Coronary artery (tissue), 2 donors: Measurements from ENCODE around the gene BICDL1.

Experiments used
- DNase-seq: peaks from one replicate; pipeline ENCODE4 v3.0.0-alpha.2; 2017; ENCODE audit warnings: low spot score
- H3K27ac ChIP-seq, 2 donors: fragments of 200-600 bp; sonication (generic); one replicate each; pipeline ENCODE4 v1.5.1; 2016 to 2019
- H3K4me3 ChIP-seq: fragments of 200-600 bp; sonication (generic); 2 replicates; pipeline ENCODE4 v1.5.1; 2016; ENCODE audit warnings: mild to moderate bottlenecking, moderate library complexity
- TF ChIP-seq, protein P1 (sequence below): fragments of 200-600 bp; sonication (generic); IDR thresholded peaks from one replicate; pipeline ENCODE4 v1.5.1; 2019; ENCODE audit warnings: antibody characterized with exemption

The BICDL1 gene

DNA sequence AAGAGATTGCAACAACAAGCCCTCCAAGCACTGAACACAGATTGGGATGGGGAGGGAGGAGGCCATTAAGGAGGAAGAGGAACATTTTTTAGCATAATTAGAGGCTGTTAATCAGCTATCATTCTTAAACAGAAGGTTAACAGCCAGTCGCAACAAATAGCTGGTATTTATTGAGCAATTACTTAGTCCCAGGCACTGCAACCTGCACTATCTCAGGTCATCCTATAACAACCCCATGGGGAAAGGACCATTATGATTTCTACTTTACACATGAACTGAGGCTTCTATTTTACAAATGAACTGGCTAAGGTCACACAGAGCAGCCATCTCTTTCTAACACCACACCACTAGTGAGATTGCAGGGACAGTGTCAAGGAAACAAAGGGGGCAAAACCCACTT, 117.1 kb downstream of the BICDL1 start:
- Histone ChIP-seq H3K4me3 (no peak overlapping the region), H3K27ac (no peak overlapping the region)
- no peak for DNase-seq
- TF ChIP-seq, protein P1, sequence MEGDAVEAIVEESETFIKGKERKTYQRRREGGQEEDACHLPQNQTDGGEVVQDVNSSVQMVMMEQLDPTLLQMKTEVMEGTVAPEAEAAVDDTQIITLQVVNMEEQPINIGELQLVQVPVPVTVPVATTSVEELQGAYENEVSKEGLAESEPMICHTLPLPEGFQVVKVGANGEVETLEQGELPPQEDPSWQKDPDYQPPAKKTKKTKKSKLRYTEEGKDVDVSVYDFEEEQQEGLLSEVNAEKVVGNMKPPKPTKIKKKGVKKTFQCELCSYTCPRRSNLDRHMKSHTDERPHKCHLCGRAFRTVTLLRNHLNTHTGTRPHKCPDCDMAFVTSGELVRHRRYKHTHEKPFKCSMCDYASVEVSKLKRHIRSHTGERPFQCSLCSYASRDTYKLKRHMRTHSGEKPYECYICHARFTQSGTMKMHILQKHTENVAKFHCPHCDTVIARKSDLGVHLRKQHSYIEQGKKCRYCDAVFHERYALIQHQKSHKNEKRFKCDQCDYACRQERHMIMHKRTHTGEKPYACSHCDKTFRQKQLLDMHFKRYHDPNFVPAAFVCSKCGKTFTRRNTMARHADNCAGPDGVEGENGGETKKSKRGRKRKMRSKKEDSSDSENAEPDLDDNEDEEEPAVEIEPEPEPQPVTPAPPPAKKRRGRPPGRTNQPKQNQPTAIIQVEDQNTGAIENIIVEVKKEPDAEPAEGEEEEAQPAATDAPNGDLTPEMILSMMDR, result no peak

DNA sequence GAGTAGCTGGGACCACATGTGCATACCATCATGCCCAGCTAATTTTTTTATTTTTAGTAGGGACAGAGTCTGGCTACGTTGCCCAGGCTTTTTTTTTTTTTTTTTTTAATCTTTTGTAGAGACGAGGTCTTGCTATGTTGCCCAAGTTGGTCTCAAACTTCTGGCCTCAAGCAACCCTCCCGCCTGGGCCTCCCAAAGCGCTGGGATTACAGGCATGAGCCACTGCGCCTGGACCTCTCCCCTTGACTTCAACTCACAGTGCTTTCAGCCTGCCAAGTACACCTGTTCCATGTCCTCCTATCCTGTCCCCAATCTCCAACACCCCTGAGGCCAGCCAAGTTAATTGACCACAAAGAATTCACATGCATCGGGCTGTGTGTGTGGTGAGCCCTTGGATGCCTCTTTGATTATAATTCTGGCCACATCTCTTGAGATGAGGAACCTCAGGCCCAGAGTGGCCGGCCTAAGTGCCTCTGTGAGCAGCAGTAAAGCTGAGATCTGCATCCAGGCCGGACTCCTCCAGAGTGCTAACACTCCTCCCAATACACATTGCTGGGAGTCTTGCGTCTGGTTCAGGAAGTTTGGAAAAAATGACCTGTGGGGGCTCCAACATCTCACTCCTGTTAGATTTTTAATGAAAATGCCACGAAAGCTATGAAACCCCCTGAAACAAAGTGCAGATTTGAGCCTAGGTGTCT, 120.7 kb downstream of the BICDL1 start:
- TF ChIP-seq, protein P1, result no peak
- DNase-seq, result no peak
- no peak overlapping the region for H3K4me3 ChIP-seq
- no peak overlapping the region for H3K27ac ChIP-seq

DNA sequence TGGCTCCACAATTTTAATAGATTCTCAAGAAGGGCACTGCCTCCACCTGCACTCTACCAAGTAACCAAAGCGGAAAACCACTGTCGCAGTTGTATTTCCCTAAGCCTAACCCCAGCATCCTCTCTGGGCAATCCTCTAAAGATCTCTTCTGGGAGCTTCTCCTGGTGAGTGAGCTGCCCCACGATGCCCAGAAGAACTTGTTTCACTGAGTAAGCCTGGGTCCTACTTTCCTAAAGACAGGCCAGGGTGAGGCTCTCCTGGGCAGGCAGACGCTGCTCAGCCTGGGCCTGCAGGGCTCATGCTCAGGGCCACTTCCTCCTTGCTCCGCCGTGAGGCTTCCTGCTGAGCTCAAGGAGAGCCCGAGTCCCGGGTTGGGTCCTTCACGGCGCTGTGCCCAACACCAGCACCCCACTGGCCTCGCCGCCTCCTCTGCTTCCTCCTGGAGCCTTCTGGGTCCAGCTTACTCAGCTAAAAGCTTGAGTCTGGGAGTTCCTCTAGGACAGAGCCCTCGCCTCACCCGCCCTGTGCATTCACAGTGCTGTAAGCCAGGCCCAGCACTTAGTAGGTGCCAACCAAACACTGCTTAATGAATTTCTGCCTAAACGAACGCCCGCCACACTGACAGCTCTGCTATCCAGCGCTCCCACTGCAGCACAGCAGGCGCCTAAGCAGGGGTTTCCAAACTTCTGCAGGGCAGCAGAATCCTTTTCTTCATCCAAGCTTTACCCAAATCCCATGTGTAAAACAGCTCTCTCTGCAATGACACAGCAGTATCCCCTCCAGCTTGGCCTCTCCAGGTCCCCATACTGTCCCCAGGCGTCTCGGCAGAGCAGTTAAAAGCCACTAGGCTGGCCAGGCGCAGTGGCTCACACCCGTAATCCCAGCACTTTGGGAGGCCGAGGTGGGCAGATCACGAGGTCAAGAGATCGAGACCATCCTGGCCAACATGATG, 121.8 kb downstream of the BICDL1 start:
- TF ChIP-seq, protein P1, result no peak
- Histone ChIP-seq H3K27ac (peak overlapping the region in 1 of 2 donors; percentile 54), H3K4me3 (no peak overlapping the region)
- no peak for DNase-seq

DNA sequence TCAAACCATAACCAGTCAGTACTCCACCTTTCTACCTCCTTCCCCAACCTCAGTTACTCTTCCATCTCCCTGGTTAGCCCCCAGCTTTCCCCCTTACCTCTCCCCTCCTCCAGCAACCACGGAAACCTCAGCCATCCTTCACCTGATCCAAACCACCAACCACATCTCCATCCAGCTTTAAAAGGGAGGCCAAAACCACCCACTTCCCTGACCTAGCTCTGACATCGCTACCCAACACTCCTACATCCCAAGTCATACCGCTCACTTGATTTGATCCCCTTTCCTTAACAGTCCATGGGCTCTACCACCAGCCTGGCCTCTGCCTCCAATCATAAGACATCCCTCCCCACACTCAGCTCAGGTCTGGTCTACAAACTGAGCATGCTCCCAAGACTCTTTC, 126.0 kb downstream of the BICDL1 start:
- peak overlapping the region; percentile 85 to 94 for H3K27ac ChIP-seq
- DNase-seq, result no peak
- peak overlapping the region; percentile 93 for H3K4me3 ChIP-seq
- TF ChIP-seq, protein P1, result no peak

DNA sequence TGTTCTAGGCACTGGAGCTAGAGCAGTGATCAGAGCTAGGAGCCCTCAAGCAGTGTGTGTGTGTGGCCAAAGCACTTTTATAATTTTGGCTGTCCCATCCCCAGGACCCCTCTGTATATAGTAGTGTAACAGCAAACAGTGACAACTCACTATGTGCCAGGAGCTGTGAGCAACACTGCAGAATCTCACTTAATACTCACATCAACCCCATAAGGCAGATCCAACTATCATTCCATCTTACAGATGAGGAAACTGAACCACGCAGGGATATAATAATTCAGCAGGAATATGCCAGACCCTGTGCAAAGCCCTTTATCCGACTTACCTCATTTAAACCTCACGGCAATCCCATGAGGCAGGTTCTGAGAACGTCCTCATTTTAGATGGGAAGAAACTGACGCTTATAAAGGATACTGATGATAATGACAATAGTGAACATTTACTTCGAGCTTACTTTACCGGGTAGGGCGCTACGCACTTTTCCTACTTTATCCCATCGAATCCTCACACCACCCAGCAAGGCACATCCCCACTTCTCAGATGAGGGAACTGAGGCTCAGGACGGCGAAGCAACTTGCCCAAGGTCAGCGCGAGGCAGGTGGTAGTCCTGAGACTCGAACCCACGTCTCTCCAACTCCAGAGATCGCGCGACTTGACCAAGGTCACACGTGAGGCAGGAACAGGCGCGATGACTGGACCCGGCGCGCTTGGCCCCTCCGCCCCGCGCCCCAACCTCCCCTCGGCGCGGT, 126.8 kb downstream of the BICDL1 start:
- Histone ChIP-seq H3K27ac (peak overlapping the region; percentile 85 to 94), H3K4me3 (peak overlapping the region; percentile 93)
- TF ChIP-seq, protein P1, result no peak
- no peak for DNase-seq

DNA sequence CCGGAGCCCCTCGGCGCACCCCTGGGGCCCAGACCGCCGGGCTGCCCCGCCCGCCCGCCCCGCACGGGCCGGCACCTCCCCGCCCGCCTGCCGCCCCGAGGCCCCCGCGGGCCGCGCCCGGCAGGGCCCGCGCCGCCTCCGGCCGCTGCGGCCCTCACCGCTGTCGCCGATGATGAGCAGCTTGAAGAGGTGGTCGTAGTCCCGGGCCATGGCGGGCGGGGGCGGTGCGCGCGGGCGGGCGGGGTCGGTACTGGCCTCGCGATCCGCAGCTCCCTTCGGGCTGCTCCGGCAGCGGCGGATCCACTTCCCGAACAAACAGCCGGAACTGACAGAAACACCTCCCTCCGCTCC, 127.4 kb downstream of the BICDL1 start, which contains the start of gene RAB35:
Gene RAB35, minus strand, starts transcription at position 313 of the 351 bp plus-strand sequence. Its CDS starts 103 bp downstream, at position 210.
- DNase-seq, result no peak
- TF ChIP-seq, protein P1, result no peak

More for the DNA sequence above, 127.4 kb downstream of the BICDL1 start, which contains the start of gene RAB35:
- Histone ChIP-seq H3K4me3 (peak within 1 kb of the TSS; percentile 93), H3K27ac (peak within 1 kb of the TSS; percentile 85 to 94)
